ENCODE data around the gene CCDC6.

GRCh38 chr10:59748834-59749233 is 157.5 kb downstream of the CCDC6 start:
- TF ChIP-seq CTCF (tag by site-specific recombination; IDR thresholded peaks at IDR 0.05) (no peak), ZNF2 (tag by site-specific recombination; IDR thresholded peaks at IDR 0.05) (no peak), ZNF302 (tag by site-specific recombination; IDR thresholded peaks at IDR 0.05; ENCODE audit: low read depth) (no peak), KLF16 (tag by site-specific recombination; IDR thresholded peaks at IDR 0.05) (no peak), ZNF121 (tag by site-specific recombination; IDR thresholded peaks at IDR 0.05) (no peak), ZNF362 (tag by site-specific recombination; IDR thresholded peaks at IDR 0.05) (no peak)
- TF ChIP-seq, protein P1, sequence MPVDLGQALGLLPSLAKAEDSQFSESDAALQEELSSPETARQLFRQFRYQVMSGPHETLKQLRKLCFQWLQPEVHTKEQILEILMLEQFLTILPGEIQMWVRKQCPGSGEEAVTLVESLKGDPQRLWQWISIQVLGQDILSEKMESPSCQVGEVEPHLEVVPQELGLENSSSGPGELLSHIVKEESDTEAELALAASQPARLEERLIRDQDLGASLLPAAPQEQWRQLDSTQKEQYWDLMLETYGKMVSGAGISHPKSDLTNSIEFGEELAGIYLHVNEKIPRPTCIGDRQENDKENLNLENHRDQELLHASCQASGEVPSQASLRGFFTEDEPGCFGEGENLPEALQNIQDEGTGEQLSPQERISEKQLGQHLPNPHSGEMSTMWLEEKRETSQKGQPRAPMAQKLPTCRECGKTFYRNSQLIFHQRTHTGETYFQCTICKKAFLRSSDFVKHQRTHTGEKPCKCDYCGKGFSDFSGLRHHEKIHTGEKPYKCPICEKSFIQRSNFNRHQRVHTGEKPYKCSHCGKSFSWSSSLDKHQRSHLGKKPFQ (tag by site-specific recombination; IDR thresholded peaks at IDR 0.05), result no peak
- TF ChIP-seq, protein P2, sequence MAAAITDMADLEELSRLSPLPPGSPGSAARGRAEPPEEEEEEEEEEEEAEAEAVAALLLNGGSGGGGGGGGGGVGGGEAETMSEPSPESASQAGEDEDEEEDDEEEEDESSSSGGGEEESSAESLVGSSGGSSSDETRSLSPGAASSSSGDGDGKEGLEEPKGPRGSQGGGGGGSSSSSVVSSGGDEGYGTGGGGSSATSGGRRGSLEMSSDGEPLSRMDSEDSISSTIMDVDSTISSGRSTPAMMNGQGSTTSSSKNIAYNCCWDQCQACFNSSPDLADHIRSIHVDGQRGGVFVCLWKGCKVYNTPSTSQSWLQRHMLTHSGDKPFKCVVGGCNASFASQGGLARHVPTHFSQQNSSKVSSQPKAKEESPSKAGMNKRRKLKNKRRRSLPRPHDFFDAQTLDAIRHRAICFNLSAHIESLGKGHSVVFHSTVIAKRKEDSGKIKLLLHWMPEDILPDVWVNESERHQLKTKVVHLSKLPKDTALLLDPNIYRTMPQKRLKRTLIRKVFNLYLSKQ (tag by site-specific recombination; IDR thresholded peaks at IDR 0.05; ENCODE audit: borderline replicate concordance), result no peak
